GM21390 (cell line): Measurements from ENCODE around the gene TP53INP2.
"Not testable (repeated sequence)": the region's sequence is repeated elsewhere in the genome, so short reads cannot be mapped to it uniquely, and the experiment has no call there.

ENCODE experiments used
- ATAC-seq: cut with Tn5 transposase; IDR thresholded peaks from one replicate; pipeline ENCODE4 v1.9.1; 2021; ENCODE audit not compliant: unreplicated experiment

Gene TP53INP2

GRCh38 chr20:34720266-34720665, 16.1 kb downstream of the TP53INP2 start:
- no peak for ATAC-seq

GRCh38 chr20:34722560-34722959, 18.4 kb downstream of the TP53INP2 start:
- ATAC-seq, result not testable (repeated sequence)

GRCh38 chr20:34724172-34724571, 20.0 kb downstream of the TP53INP2 start:
- no peak for ATAC-seq

- no peak for ATAC-seq
These were observed 25.3 kb downstream of the TP53INP2 start for GRCh38 chr20:34729416-34729815.

- ATAC-seq, result no peak
These were observed 28.4 kb downstream of the TP53INP2 start for GRCh38 chr20:34732523-34732922.

GRCh38 chr20:34736106-34736735, 32.1 kb downstream of the TP53INP2 start:
- no peak for ATAC-seq

- ATAC-seq, result no peak
These were observed 38.9 kb downstream of the TP53INP2 start for GRCh38 chr20:34743039-34743438.

- no peak for ATAC-seq
These were observed 40.2 kb downstream of the TP53INP2 start for GRCh38 chr20:34744340-34744739.

- no peak for ATAC-seq
These were observed 40.7 kb downstream of the TP53INP2 start for GRCh38 chr20:34744847-34745246.

- no peak for ATAC-seq
These were observed 42.5 kb downstream of the TP53INP2 start for GRCh38 chr20:34746674-34747073.

- ATAC-seq, result no peak
These were observed 43.3 kb downstream of the TP53INP2 start for GRCh38 chr20:34747479-34747878.

GRCh38 chr20:34748709-34749108, 44.6 kb downstream of the TP53INP2 start:
- no peak for ATAC-seq

GRCh38 chr20:34750484-34750883, 46.3 kb downstream of the TP53INP2 start:
- ATAC-seq, result no peak

GRCh38 chr20:34751453-34751852, 47.3 kb downstream of the TP53INP2 start:
- no peak for ATAC-seq

- no peak for ATAC-seq
These were observed 49.7 kb downstream of the TP53INP2 start for GRCh38 chr20:34753706-34754461.

- no peak for ATAC-seq
These were observed 50.5 kb downstream of the TP53INP2 start for GRCh38 chr20:34754611-34755010.

GRCh38 chr20:34755367-34755766, 51.2 kb downstream of the TP53INP2 start:
- ATAC-seq, result no peak

- no peak for ATAC-seq
These were observed 57.9 kb downstream of the TP53INP2 start for GRCh38 chr20:34762031-34762555.
